GM23248 (cell line): ENCODE data around the gene CACNA2D1. TPM values are rescaled to one million over a fixed set of nuclear protein-coding genes. Genes with fewer than 3 reads are reported as not detected.
A peak's percentile ranks its signal among the peaks of the same experiment; 100 is the strongest.

Experiments used
- DNase-seq: peaks from one replicate; pipeline ENCODE4 v3.0.0-alpha.2; 2015
- H2AFZ ChIP-seq: fragments of 200-600 bp; sonication (generic); 2 replicates; pipeline ENCODE4 v1.6.1; 2016; ENCODE audit warnings: antibody characterized with exemption
- H3F3A ChIP-seq: fragments of 200-600 bp; sonication (generic); 2 replicates; pipeline ENCODE4 v1.6.1; 2016; ENCODE audit warnings: mild to moderate bottlenecking, antibody characterized with exemption, mixed run types; ENCODE audit not compliant: insufficient read depth
- H3K27ac ChIP-seq: fragments of 200-600 bp; sonication (generic); 2 replicates; pipeline ENCODE4 v1.5.1; 2016; ENCODE audit warnings: mild to moderate bottlenecking
- H3K27me3 ChIP-seq: fragments of 200-600 bp; sonication (generic); replicated peaks from 2 replicates; pipeline ENCODE4 v1.6.1; 2016; ENCODE audit warnings: mild to moderate bottlenecking; ENCODE audit not compliant: insufficient read depth
- H3K36me3 ChIP-seq: fragments of 200-600 bp; sonication (generic); 2 replicates; pipeline ENCODE4 v1.6.1; 2016; ENCODE audit warnings: low read depth, mild to moderate bottlenecking
- H3K4me1 ChIP-seq: fragments of 200-600 bp; sonication (generic); 2 replicates; pipeline ENCODE4 v1.6.1; 2016; ENCODE audit warnings: mild to moderate bottlenecking; ENCODE audit not compliant: insufficient read depth
- H3K4me2 ChIP-seq: fragments of 200-600 bp; sonication (generic); one replicate; pipeline ENCODE4 v1.6.1; 2016; ENCODE audit warnings: mild to moderate bottlenecking; ENCODE audit not compliant: unreplicated experiment
- H3K4me3 ChIP-seq: fragments of 200-600 bp; sonication (generic); 2 replicates; pipeline ENCODE4 v1.5.1; 2016; ENCODE audit warnings: mild to moderate bottlenecking
- H3K79me2 ChIP-seq: fragments of 200-600 bp; sonication (generic); 2 replicates; pipeline ENCODE4 v1.6.1; 2016; ENCODE audit warnings: mild to moderate bottlenecking; ENCODE audit not compliant: insufficient read depth
- H3K9ac ChIP-seq: fragments of 200-600 bp; sonication (generic); 2 replicates; pipeline ENCODE4 v1.6.1; 2016; ENCODE audit warnings: mild to moderate bottlenecking
- H3K9me2 ChIP-seq: fragments of 200-600 bp; sonication (generic); 2 replicates; pipeline ENCODE4 v1.6.1; 2016; ENCODE audit warnings: mixed run types, mild to moderate bottlenecking, moderate library complexity; ENCODE audit not compliant: insufficient read depth
- H3K9me3 ChIP-seq: fragments of 200-600 bp; sonication (generic); one replicate; pipeline ENCODE4 v1.6.1; 2017; ENCODE audit warnings: low read depth
- H4K20me1 ChIP-seq: fragments of 200-600 bp; sonication (generic); 2 replicates; pipeline ENCODE4 v1.6.0; 2016; ENCODE audit not compliant: insufficient read depth
- EZH2 ChIP-seq: fragments of 200-600 bp; sonication (generic); IDR thresholded peaks from 2 replicates; pipeline ENCODE4 v1.6.1; 2018; ENCODE audit warnings: antibody characterized with exemption, mild to moderate bottlenecking; ENCODE audit not compliant: insufficient read depth, poor library complexity, severe bottlenecking
- EZH2phosphoT487 ChIP-seq: fragments of 200-600 bp; sonication (generic); IDR thresholded peaks from 2 replicates; pipeline ENCODE4 v1.6.1; 2018; ENCODE audit warnings: antibody characterized with exemption, moderate library complexity, mild to moderate bottlenecking, low read depth; ENCODE audit not compliant: insufficient read depth
- WGBS, 2 experiments: methylation state at CpG; one replicate each; pipeline ENCODE4 v1.1.6; 2015 to 2017; ENCODE audit warnings: low lambda C conversion rate in 2 of 2, low coverage in 1 of 2; ENCODE audit errors: missing lambda C conversion rate in 2 of 2; 5-methylcytosine and 5-hydroxymethylcytosine counted together
- in situ Hi-C: fragments of 300-500 bp; cut with MboI; formaldehyde crosslinking; loops from 2 replicates; pipeline ENCODE4 v1.15.0; 2020
- polyA plus RNA-seq: library from polyadenylated mRNA; unstranded; fragments of >200 nt; fragmentation: Nextera tagmentation; extraction: Ambion mirVana; gene quantifications from 2 replicates; pipeline ENCODE4 v1.2.1, GENCODE V29; 2016
- total RNA-seq: library from RNA; depleted of rRNA; stranded (reverse); fragments of >200 nt; shearing (Covaris generic); gene quantifications from 2 replicates; pipeline ENCODE4 v1.2.3, GENCODE V29; 2014

The CACNA2D1 gene
- total and polyA plus RNA-seq, 2 experiments from 2014 or later = 7.7 to 21.2 TPM

GRCh38 chr7:82021713-82022112, 421.9 kb downstream of the CACNA2D1 start:
- no peaks in the 10 kb centered on the region for H4K20me1 ChIP-seq
- no peaks in the 10 kb centered on the region for H3K79me2 ChIP-seq
- no peak for DNase-seq
- no peaks in the 10 kb centered on the region for H3K9me3 ChIP-seq
- 0 out of 2 replicates have a peak, but pooled peaks cover 4% of the 10 kb centered on the region for H3F3A ChIP-seq
- H3K9me2 ChIP-seq = no peaks in the 10 kb centered on the region; the same call in 1 of the 2 replicates
- H3K9ac ChIP-seq = no peak overlapping the region
- H3K4me1 ChIP-seq = peaks cover 4% of the 10 kb centered on the region
- TF ChIP-seq EZH2phosphoT487 (no peak), EZH2 (no peak)
- H3K36me3 ChIP-seq = no peaks in the 10 kb centered on the region
- no peak overlapping the region for H3K4me2 ChIP-seq
- H3K4me3 ChIP-seq = no peak overlapping the region
- in situ Hi-C loops = loop anchor here (10.0 kb wide), 1 partner anchor 517 kb away; no protein-coding TSS in a partner anchor
- H2AFZ ChIP-seq = no peak overlapping the region
- H3K27ac ChIP-seq = no peak overlapping the region
- no peaks in the 10 kb centered on the region for H3K27me3 ChIP-seq

- H3K79me2 ChIP-seq = no peaks in the 10 kb centered on the region
- H3K27me3 ChIP-seq = no peaks in the 10 kb centered on the region
- H3K4me3 ChIP-seq = no peak overlapping the region
- H3K4me1 ChIP-seq = peaks cover 6% of the 10 kb centered on the region
- H4K20me1 ChIP-seq = no peaks in the 10 kb centered on the region
- no peak overlapping the region for H3K9ac ChIP-seq
- DNase-seq = no peak
- no peaks in the 10 kb centered on the region; the same call in 1 of the 2 replicates for H3K9me2 ChIP-seq
- no peaks in the 10 kb centered on the region for H3K9me3 ChIP-seq
- in situ Hi-C loops = loop anchor here (10.0 kb wide), 1 partner anchor 516 kb away; no protein-coding TSS in a partner anchor
- WGBS, 2 experiments = 88 to 92% methylated on average over 2 of the region's 2 CpGs
- H3K4me2 ChIP-seq = no peak overlapping the region
- H3F3A ChIP-seq = 0 out of 2 replicates have a peak, but pooled peaks cover 4% of the 10 kb centered on the region
- TF ChIP-seq EZH2phosphoT487 = no peak
- TF ChIP-seq EZH2 = no peak
- H2AFZ ChIP-seq = no peak overlapping the region
- no peak overlapping the region for H3K27ac ChIP-seq
- no peaks in the 10 kb centered on the region for H3K36me3 ChIP-seq
These were observed 422.5 kb downstream of the CACNA2D1 start for GRCh38 chr7:82021036-82021435.

GRCh38 chr7:82019551-82020475, 423.8 kb downstream of the CACNA2D1 start:
- Histone ChIP-seq H3F3A (0 out of 2 replicates have a peak, but pooled peaks cover 4% of the 10 kb centered on the region), H3K4me1 (peaks cover 11% of the 10 kb centered on the region), H3K4me2 (no peak overlapping the region), H3K27ac (no peak overlapping the region), H3K9ac (no peak overlapping the region), H3K36me3 (no peaks in the 10 kb centered on the region), H3K9me3 (no peaks in the 10 kb centered on the region), H4K20me1 (no peaks in the 10 kb centered on the region), H2AFZ (no peak overlapping the region), H3K79me2 (no peaks in the 10 kb centered on the region), H3K27me3 (no peaks in the 10 kb centered on the region), H3K4me3 (no peak overlapping the region), H3K9me2 (no peaks in the 10 kb centered on the region; the same call in 1 of the 2 replicates)
- WGBS, 2 experiments = 92 to 94% methylated on average over 3 of the region's 3 CpGs
- no peak for TF ChIP-seq EZH2phosphoT487
- no peak for TF ChIP-seq EZH2
- in situ Hi-C loops = loop anchor here (10.0 kb wide), 1 partner anchor 515 kb away; no protein-coding TSS in a partner anchor
- no peak for DNase-seq

- no peak overlapping the region for H3K4me3 ChIP-seq
- H2AFZ ChIP-seq = no peak overlapping the region
- in situ Hi-C loops = no loop called here
- 0 out of 2 replicates have a peak overlapping the region, but pooled peaks have one; percentile 2 for H3K9ac ChIP-seq
- H3K79me2 ChIP-seq = no peaks in the 10 kb centered on the region
- H3K36me3 ChIP-seq = no peaks in the 10 kb centered on the region
- H3K9me2 ChIP-seq = no peaks in the 10 kb centered on the region; the same call in 1 of the 2 replicates
- H3K4me1 ChIP-seq = peaks cover 11% of the 10 kb centered on the region
- no peaks in the 10 kb centered on the region for H3K9me3 ChIP-seq
- no peak overlapping the region for H3K4me2 ChIP-seq
- no peak overlapping the region for H3K27ac ChIP-seq
- peak; percentile 55 for DNase-seq
- TF ChIP-seq EZH2phosphoT487 (no peak), EZH2 (no peak)
- no peaks in the 10 kb centered on the region for H3K27me3 ChIP-seq
- H3F3A ChIP-seq = 0 out of 2 replicates have a peak, but pooled peaks cover 4% of the 10 kb centered on the region
- H4K20me1 ChIP-seq = no peaks in the 10 kb centered on the region
These were observed 425.4 kb downstream of the CACNA2D1 start for GRCh38 chr7:82018226-82018625.
